ENCODE data around the gene THSD4.

Gene THSD4

DNA sequence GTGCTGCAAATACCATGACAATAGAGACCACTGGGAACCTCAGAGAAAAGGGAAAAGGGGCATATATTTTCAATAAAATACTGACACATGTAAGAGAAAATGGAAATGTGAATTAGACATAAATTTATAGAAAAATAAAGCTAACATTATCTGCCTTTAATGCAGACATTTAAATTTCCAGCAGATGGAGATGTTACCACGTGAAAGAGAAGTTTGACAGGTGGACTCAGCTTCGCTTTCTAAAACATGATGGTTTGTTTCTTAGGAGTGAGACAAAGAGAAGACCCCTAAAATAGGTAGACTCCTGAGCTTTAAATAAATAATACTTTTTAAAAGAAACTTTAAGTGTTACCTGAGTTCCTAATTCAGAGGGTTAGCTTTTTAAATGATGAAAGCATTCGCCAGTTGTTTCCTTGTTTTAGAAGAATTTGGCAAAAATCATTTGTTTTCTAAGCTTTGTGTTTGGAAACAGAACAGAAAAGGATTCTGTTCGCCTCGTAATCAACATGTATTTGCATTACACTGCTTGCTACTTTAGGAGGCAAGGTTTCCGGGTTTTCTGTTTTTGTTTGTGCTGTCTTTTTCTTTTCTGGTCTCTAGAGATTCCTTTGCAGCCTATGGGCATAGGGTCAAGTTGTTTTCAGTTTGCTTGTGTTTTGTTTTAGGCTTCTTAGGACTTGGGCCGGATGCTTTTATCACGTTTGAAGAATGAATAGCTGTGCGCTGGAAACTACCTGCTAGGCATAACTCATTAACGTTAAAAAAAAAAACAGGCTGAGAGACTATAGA, 271.4 kb downstream of the THSD4 start:
- no peak for TF ChIP-seq CTCF (IDR thresholded peaks at IDR 0.05; ENCODE audit: extremely low read depth, missing control alignments)
- DNase-seq (ENCODE audit: low spot score) = no peak

DNA sequence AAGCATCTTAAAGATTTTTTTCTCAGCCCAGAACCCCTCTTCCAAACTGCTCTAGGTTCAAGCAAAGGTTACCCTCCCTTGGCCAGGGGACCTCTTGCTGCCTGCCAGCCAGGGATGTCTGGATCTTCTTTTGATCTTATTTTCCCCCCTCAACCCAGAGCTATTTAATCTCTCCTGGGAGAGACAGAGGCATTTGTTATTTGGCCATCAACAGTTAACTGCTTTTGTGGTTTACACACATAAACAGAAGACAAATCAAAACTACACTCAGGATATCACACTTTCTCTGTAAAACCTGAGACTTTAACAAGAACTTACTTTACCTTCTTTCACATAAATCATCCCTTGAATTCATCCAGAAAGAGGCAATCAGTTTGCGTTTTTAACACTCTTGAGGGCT, 272.5 kb downstream of the THSD4 start:
- DNase-seq (ENCODE audit: low spot score) = no peak
- TF ChIP-seq CTCF (IDR thresholded peaks at IDR 0.05; ENCODE audit: extremely low read depth, missing control alignments) = no peak

GRCh38 chr15:71390096-71390495, 274.8 kb downstream of the THSD4 start:
- DNase-seq (ENCODE audit: low spot score) = no peak
- TF ChIP-seq CTCF (IDR thresholded peaks at IDR 0.05; ENCODE audit: extremely low read depth, missing control alignments) = no peak

DNA sequence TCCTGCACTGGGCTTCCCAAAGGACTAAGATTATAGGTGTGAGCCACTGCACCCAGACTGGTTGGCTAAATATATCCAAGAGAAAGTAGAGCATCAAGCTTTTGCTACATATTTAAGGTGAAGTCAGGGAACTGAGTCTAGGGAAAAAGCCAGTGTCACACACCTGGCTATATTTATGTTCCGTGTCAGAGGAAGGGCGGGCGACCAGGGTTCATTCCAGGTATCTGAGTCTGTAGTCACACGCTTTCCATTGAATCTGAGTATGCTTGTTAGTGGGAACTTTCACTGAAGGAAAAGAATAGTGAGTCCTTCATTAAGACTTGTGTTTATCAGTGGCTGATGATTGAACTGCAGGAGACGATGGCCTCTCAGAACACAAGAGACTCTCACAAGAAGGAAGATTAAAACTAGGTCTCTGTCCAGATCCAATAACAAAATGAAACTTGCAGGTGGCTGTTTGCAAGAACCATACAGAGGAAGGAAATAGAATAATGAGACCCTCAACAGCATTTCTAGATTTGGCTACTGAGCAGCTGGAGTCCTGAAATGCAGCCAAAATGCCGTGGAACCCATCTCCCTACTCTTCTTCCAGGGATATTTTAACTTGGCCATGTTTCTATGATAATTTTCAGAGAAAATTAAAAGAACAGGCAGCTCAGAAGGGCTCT, 276.3 kb downstream of the THSD4 start:
- TF ChIP-seq CTCF (IDR thresholded peaks at IDR 0.05; ENCODE audit: extremely low read depth, missing control alignments) = no peak

GRCh38 chr15:71392861-71393283, 277.6 kb downstream of the THSD4 start:
- DNase-seq (ENCODE audit: low spot score) = no peak
- no peak for TF ChIP-seq CTCF (IDR thresholded peaks at IDR 0.05; ENCODE audit: extremely low read depth, missing control alignments)

More for the DNA sequence above, 276.3 kb downstream of the THSD4 start:
- DNase-seq (ENCODE audit: low spot score) = no peak

DNA sequence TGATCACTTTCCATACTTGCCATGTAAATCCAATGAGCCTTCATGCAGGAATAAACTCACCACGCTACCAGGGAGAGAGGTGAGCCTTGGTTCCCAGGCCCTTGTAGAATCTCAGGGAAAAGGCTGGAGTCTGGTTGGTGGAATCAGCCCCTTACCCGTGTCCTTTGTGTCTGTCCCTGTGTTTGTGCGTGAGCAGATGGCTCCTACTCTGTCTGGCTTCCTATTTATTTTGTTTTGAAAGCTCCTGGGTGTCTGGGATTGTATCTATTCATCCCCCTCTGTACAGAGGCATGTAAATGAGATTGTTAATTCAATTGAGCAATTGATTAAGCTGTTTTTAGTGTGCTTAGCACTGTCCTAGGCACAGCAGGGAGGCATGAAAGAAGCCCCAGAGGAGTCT, 278.1 kb downstream of the THSD4 start:
- no peak for DNase-seq (ENCODE audit: low spot score)
- no peak for TF ChIP-seq CTCF (IDR thresholded peaks at IDR 0.05; ENCODE audit: extremely low read depth, missing control alignments)

GRCh38 chr15:71396536-71397125, 281.4 kb downstream of the THSD4 start:
- DNase-seq (ENCODE audit: low spot score) = no peak
- TF ChIP-seq CTCF (IDR thresholded peaks at IDR 0.05; ENCODE audit: extremely low read depth, missing control alignments) = no peak

Measured in GM20000 (cell line).